OCI-LY1 (cell line): ENCODE data around the gene NRDE2.
"Not testable (repeated sequence)": the region's sequence is repeated elsewhere in the genome, so short reads cannot be mapped to it uniquely, and the experiment has no call there.

Experiments used
- H2AFZ ChIP-seq: fragments of 200-600 bp; sonication (generic), shearing (Covaris generic); 2 replicates; pipeline ENCODE4 v1.6.0; 2014; ENCODE audit warnings: antibody characterized with exemption, mild to moderate bottlenecking, low read length
- H3F3A ChIP-seq: fragments of 200-600 bp; sonication (generic), shearing (Covaris generic); 2 replicates; pipeline ENCODE4 v1.6.0; 2014; ENCODE audit warnings: mild to moderate bottlenecking, antibody characterized with exemption, low read length, moderate library complexity; ENCODE audit not compliant: insufficient read depth
- H3K27ac ChIP-seq: fragments of 200-600 bp; sonication (generic); 2 replicates; pipeline ENCODE4 v1.5.1; 2014; ENCODE audit warnings: low read length, mixed run types, mild to moderate bottlenecking, low read depth; ENCODE audit not compliant: poor library complexity, severe bottlenecking
- H3K27me3 ChIP-seq: fragments of 200-600 bp; sonication (generic); 2 replicates; pipeline ENCODE4 v1.6.0; 2014; ENCODE audit warnings: antibody characterized with exemption, mild to moderate bottlenecking, low read length, moderate library complexity; ENCODE audit not compliant: insufficient read depth
- H3K36me3 ChIP-seq: fragments of 200-600 bp; sonication (generic); 2 replicates; pipeline ENCODE4 v1.6.1; 2014; ENCODE audit warnings: mild to moderate bottlenecking, antibody characterized with exemption, low read length, moderate library complexity, mixed read lengths; ENCODE audit not compliant: insufficient read depth
- H3K4me1 ChIP-seq: fragments of 200-600 bp; sonication (generic); 2 replicates; pipeline ENCODE4 v1.5.1; 2014; ENCODE audit warnings: mild to moderate bottlenecking, low read length, moderate library complexity; ENCODE audit not compliant: insufficient read depth, severe bottlenecking
- H3K4me2 ChIP-seq: fragments of 200-600 bp; sonication (generic), shearing (Covaris generic); 2 replicates; pipeline ENCODE4 v1.6.1; 2014; ENCODE audit warnings: low read length
- H3K4me3 ChIP-seq: fragments of 200-600 bp; sonication (generic); 2 replicates; pipeline ENCODE4 v1.5.1; 2014; ENCODE audit warnings: low read length, low read depth, mild to moderate bottlenecking, mixed read lengths; ENCODE audit not compliant: poor library complexity, severe bottlenecking
- H3K79me2 ChIP-seq: fragments of 200-600 bp; shearing (Covaris generic); 2 replicates; pipeline ENCODE4 v1.6.1; 2016; ENCODE audit warnings: mixed run types, low read length, mixed read lengths; ENCODE audit not compliant: insufficient read depth
- H3K9ac ChIP-seq: fragments of 200-600 bp; sonication (generic), shearing (Covaris generic); 2 replicates; pipeline ENCODE4 v1.6.1; 2014; ENCODE audit warnings: mild to moderate bottlenecking, low read length, mixed read lengths
- H3K9me2 ChIP-seq: fragments of 200-600 bp; sonication (generic), shearing (Covaris generic); 2 replicates; pipeline ENCODE4 v1.6.1; 2014; ENCODE audit warnings: low read depth, mild to moderate bottlenecking, low read length, mixed read lengths
- H3K9me3 ChIP-seq: fragments of 200-600 bp; shearing (Covaris generic); 2 replicates; pipeline ENCODE4 v1.6.1; 2014; ENCODE audit warnings: low read length, mixed read lengths
- H4K20me1 ChIP-seq: fragments of 200-600 bp; sonication (generic), shearing (Covaris generic); 2 replicates; pipeline ENCODE4 v1.6.0; 2016; ENCODE audit warnings: mild to moderate bottlenecking, low read length; ENCODE audit not compliant: insufficient read depth
- EZH2 ChIP-seq: fragments of 200-600 bp; sonication (generic), shearing (Covaris generic); IDR thresholded peaks from 2 replicates; pipeline ENCODE4 v1.8.0; 2017; ENCODE audit warnings: borderline replicate concordance, mixed run types, mild to moderate bottlenecking, antibody characterized with exemption, low read length, moderate library complexity, mixed read lengths
- TF ChIP-seq, protein P1 (sequence below): fragments of 200-600 bp; sonication (generic), shearing (Covaris generic); IDR thresholded peaks from 2 replicates; pipeline ENCODE4 v1.5.1; 2017; ENCODE audit warnings: mild to moderate bottlenecking, antibody characterized with exemption, low read length, moderate library complexity, mixed read lengths

Gene NRDE2

DNA sequence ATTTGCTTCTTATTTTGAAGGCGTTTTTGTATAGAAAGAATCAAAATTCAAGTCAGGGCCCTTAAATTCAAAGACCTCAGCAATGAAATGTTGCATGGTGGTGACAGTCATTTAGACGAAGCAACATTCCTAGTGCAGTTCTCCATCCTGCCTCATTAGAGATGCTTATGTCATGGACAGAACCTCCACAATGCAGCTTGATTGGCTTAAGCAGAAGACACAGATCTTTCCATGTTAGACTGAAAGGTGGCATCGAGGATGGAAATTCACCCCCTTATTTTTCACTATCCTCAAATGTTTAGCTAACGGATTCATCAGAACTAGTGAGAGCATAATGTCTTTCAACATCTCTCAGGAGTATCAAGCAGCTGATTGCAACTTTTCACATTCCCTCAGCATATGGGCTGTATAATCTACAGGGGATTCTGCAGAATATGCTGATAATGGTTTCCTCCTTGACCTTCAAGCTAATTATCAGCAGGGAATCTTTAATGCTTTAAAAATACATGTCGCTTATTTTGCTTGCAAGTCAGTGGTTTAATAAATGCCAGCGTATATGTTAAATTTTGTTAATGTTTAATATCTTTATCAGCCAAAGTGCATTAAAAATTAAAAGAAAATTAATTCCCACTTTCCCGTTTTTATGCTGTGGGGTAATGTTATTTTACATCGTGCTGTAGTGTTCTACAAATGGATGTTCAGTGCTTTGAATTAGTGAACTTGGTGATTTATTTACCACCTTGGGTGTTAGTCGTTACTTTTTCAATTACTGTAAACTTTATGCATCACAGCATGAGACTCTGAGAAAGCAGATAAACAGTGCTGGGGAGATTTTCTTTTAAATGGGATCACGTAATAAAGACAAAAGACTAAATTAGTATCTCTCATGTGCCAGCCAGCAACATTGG, 12.8 kb upstream of the NRDE2 start:
- H3K36me3 ChIP-seq, result no peaks in the 10 kb centered on the region

DNA sequence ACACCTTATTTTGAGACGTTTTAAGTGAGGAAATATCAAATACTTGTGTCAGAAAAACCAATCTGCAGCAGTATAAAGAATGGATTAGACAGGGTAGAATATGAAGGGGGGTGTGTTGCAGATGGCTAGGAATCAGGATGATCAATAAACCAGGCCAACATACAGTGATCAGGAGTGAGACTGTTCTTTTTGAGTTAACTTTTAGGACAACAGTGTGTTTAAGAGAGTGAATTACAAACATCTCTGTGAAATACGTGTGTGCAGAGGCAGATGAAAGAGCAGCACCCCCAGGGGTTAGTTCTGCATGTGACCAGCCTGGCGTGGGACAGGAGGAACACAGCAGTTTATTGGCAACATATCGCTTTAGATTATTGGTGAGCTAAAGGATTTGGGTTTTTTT, 10.6 kb upstream of the NRDE2 start:
- Histone ChIP-seq H3K36me3 (no peaks in the 10 kb centered on the region), H3K9ac (no peak overlapping the region), H3K79me2 (no peaks in the 10 kb centered on the region), H3K27me3 (no peaks in the 10 kb centered on the region), H3K4me1 (no peaks in the 10 kb centered on the region), H2AFZ (no peak overlapping the region), H3K9me3 (no peaks in the 10 kb centered on the region), H4K20me1 (no peaks in the 10 kb centered on the region), H3K9me2 (no peaks in the 10 kb centered on the region), H3K4me2 (no peak overlapping the region), H3K27ac (no peak overlapping the region), H3K4me3 (no peak overlapping the region), H3F3A (no peaks in the 10 kb centered on the region)
- TF ChIP-seq EZH2, result no peak
- TF ChIP-seq, protein P1, sequence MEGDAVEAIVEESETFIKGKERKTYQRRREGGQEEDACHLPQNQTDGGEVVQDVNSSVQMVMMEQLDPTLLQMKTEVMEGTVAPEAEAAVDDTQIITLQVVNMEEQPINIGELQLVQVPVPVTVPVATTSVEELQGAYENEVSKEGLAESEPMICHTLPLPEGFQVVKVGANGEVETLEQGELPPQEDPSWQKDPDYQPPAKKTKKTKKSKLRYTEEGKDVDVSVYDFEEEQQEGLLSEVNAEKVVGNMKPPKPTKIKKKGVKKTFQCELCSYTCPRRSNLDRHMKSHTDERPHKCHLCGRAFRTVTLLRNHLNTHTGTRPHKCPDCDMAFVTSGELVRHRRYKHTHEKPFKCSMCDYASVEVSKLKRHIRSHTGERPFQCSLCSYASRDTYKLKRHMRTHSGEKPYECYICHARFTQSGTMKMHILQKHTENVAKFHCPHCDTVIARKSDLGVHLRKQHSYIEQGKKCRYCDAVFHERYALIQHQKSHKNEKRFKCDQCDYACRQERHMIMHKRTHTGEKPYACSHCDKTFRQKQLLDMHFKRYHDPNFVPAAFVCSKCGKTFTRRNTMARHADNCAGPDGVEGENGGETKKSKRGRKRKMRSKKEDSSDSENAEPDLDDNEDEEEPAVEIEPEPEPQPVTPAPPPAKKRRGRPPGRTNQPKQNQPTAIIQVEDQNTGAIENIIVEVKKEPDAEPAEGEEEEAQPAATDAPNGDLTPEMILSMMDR, result no peak

More for the DNA sequence above, 12.8 kb upstream of the NRDE2 start:
- Histone ChIP-seq H3K4me1 (no peaks in the 10 kb centered on the region), H4K20me1 (no peaks in the 10 kb centered on the region), H3K79me2 (no peaks in the 10 kb centered on the region), H3F3A (no peaks in the 10 kb centered on the region), H2AFZ (no peak overlapping the region), H3K4me3 (no peak overlapping the region), H3K9me3 (no peaks in the 10 kb centered on the region), H3K27me3 (no peaks in the 10 kb centered on the region), H3K9ac (no peak overlapping the region), H3K9me2 (no peaks in the 10 kb centered on the region), H3K27ac (no peak overlapping the region), H3K4me2 (no peak overlapping the region)
- TF ChIP-seq, protein P1, result no peak
- no peak for TF ChIP-seq EZH2

DNA sequence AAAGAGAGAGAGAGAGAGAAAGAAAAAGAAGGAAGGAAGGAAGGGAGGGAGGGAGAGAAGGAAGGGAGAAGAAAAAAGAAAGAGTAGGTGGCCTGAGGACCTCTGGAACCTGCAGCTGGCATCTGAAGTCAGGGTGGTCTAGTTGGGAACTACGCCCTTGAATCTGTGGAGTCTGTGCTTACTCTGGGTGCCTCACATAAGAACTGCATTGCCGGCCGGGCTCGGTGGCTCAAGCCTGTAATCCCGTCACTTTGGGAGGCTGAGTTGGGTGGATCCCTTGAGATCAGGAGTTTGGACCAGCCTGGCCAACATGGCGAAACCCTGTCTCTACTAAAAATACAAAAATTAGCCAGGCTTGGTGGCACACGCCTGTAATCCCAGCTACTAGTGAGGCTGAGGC, 10.0 kb upstream of the NRDE2 start:
- no peaks in the 10 kb centered on the region for H3K79me2 ChIP-seq
- no peak overlapping the region for H3K9ac ChIP-seq
- no peaks in the 10 kb centered on the region for H3K9me3 ChIP-seq
- H3K27ac ChIP-seq, result no peak overlapping the region
- no peaks in the 10 kb centered on the region for H3K4me1 ChIP-seq
- H3K9me2 ChIP-seq, result no peaks in the 10 kb centered on the region
- H3K27me3 ChIP-seq, result no peaks in the 10 kb centered on the region
- no peaks in the 10 kb centered on the region for H4K20me1 ChIP-seq
- no peak overlapping the region for H3K4me3 ChIP-seq
- H2AFZ ChIP-seq, result no peak overlapping the region
- no peaks in the 10 kb centered on the region for H3K36me3 ChIP-seq
- H3K4me2 ChIP-seq, result no peak overlapping the region
- H3F3A ChIP-seq, result no peaks in the 10 kb centered on the region
- TF ChIP-seq, protein P1, result no peak
- TF ChIP-seq EZH2, result no peak

DNA sequence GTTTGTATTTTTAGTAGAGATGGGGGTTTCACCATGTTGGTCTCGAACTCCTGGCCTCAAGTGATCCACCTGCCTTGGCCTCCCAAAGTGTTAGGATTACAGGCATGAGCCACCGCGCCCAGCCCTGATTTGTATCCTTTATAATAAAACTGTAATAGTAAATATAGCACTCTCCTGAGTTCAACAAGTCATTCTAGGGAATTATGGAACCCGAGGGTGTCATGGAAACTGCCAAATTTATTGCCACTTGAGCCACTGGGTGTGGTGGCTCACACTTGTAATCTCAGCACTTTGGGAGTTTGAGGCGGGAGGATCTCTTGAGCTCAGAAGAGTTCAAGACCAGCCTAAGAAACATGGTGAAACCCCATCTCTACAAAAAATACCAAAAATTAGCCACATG, 9.5 kb upstream of the NRDE2 start:
- not testable (repeated sequence) for H3K4me2 ChIP-seq, H3K79me2 ChIP-seq, H3K36me3 ChIP-seq, H3K9me2 ChIP-seq, H2AFZ ChIP-seq, H3K9ac ChIP-seq, H3K27ac ChIP-seq, H3F3A ChIP-seq, H3K4me1 ChIP-seq, H3K4me3 ChIP-seq, H3K9me3 ChIP-seq, H3K27me3 ChIP-seq, H4K20me1 ChIP-seq
